Natural killer cell (primary cell): ENCODE results near the gene DOCK10. TPM values are rescaled to one million over a fixed set of nuclear protein-coding genes. Genes with fewer than 3 reads are reported as not detected.
A peak's percentile ranks its signal among the peaks of the same experiment; 100 is the strongest.

Experiments used
- ATAC-seq, 3 donors: fragments of 150-1000 bp in 2 of 3; fragments of 200-7000 bp in 1 of 3; cut with Tn5 transposase; 1 replicate in 1 of 3; 2 replicates in 2 of 3; pipeline ENCODE4 v1.10.0; 2021; ENCODE audit warnings: mild to moderate bottlenecking in 2 of 3, moderate library complexity in 2 of 3
- DNase-seq, 2 donors: peaks; one replicate each; pipeline versions ENCODE4 v3.0.0 to v3.0.0-alpha.2; 2013 to 2021; ENCODE audit warnings: mixed read lengths in 1 of 2
- H3K27ac ChIP-seq: one replicate; pipeline ENCODE4 v1.5.1; 2013; ENCODE audit warnings: mild to moderate bottlenecking, low read length
- H3K27me3 ChIP-seq: one replicate; pipeline ENCODE4 v1.6.1; 2013; ENCODE audit warnings: low read length; ENCODE audit not compliant: control insufficient read depth, insufficient read depth
- H3K36me3 ChIP-seq: one replicate; pipeline ENCODE4 v1.6.1; 2013; ENCODE audit warnings: low read length; ENCODE audit not compliant: control insufficient read depth, insufficient read depth
- H3K4me1 ChIP-seq: one replicate; pipeline ENCODE4 v1.6.1; 2013; ENCODE audit warnings: low read length; ENCODE audit not compliant: control insufficient read depth, insufficient read depth
- H3K4me3 ChIP-seq: one replicate; pipeline ENCODE4 v1.5.1; 2013; ENCODE audit warnings: low read length
- H3K9me3 ChIP-seq: one replicate; pipeline ENCODE4 v1.6.1; 2013; ENCODE audit warnings: low read length; ENCODE audit not compliant: control insufficient read depth, insufficient read depth
- H3K27ac Mint-ChIP-seq, 2 donors: one replicate each; pipeline ENCODE4 v1.8.0; 2022; ENCODE audit warnings: mild to moderate bottlenecking in 2 of 2, mixed read lengths in 2 of 2, moderate library complexity in 1 of 2
- H3K27me3 Mint-ChIP-seq, 2 donors: one replicate each; pipeline ENCODE4 v1.8.0; 2022; ENCODE audit warnings: low read depth in 2 of 2, mixed read lengths in 2 of 2
- H3K36me3 Mint-ChIP-seq: one replicate; pipeline ENCODE4 v1.8.0; 2022; ENCODE audit warnings: mixed read lengths
- H3K4me1 Mint-ChIP-seq, 2 donors: one replicate each; pipeline ENCODE4 v1.8.0; 2022; ENCODE audit warnings: mixed read lengths in 2 of 2
- H3K4me3 Mint-ChIP-seq: one replicate; pipeline ENCODE4 v1.8.0; 2022; ENCODE audit warnings: mild to moderate bottlenecking, moderate library complexity, mixed read lengths
- H3K9me3 Mint-ChIP-seq, 2 donors: one replicate each; pipeline ENCODE4 v1.8.0; 2022; ENCODE audit warnings: mixed read lengths in 2 of 2
- WGBS: methylation state at CpG from one replicate; pipeline ENCODE4 v1.1.7; 2013; ENCODE audit warnings: missing lambda C conversion rate; ENCODE audit not compliant: insufficient coverage; 5-methylcytosine and 5-hydroxymethylcytosine counted together
- intact Hi-C: fragments of 100-400 bp; cut with micrococcal nuclease; formaldehyde crosslinking; loops from one replicate; pipeline ENCODE4 v1.14.2; 2022
- total RNA-seq, 4 donors: library from RNA; stranded (reverse); fragments of 120-200 nt in 1 of 4; gene quantifications; one replicate each; pipeline versions ENCODE4 v1.2.3 to v1.2.4, GENCODE V29; 2013 to 2022
- TF ChIP-seq, protein P1 (sequence below): fragments of 200-600 bp; IDR thresholded peaks from one replicate; pipeline ENCODE4 v1.8.0; 2022; ENCODE audit warnings: antibody characterized with exemption

Gene DOCK10
- total RNA-seq, 3 donors from 2014 or later (not counting 1 experiment from before 2014, with no cell fraction given): 181 to 213 (median 182) TPM

DNA sequence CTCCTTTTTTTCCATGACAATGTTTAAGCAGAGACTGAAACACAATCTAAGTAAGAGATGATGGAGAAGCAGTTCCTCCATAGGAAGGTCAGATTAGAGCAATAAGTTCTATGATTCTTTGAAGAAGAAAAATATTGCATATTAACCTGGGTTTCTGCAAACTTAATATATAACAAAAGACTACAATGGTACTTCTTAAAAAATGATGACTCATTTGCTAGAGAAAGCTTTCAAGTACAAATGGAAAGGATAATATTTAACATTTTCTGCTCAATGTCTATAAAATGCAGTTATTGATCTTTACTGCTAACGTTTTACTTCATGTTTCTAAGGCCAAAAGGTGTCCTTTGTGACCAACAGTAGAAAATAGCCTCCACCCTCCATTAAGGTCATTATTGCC lies 158.6 kb downstream of the DOCK10 start:
- Mint-ChIP-seq H3K9me3 (no peaks in the 10 kb centered on the region), H3K36me3 (peaks cover 21% of the 10 kb centered on the region), H3K4me1 (peaks cover 36 to 38% of the 10 kb centered on the region in 2 donors), H3K27ac (peak overlapping the region; percentile 69 to 74), H3K4me3 (no peak overlapping the region), H3K27me3 (no peaks in the 10 kb centered on the region)
- Histone ChIP-seq H3K36me3 (peaks cover 91% of the 10 kb centered on the region), H3K27me3 (no peaks in the 10 kb centered on the region), H3K9me3 (no peaks in the 10 kb centered on the region), H3K4me3 (no peak overlapping the region), H3K27ac (no peak overlapping the region), H3K4me1 (no peaks in the 10 kb centered on the region)
- TF ChIP-seq, protein P1, sequence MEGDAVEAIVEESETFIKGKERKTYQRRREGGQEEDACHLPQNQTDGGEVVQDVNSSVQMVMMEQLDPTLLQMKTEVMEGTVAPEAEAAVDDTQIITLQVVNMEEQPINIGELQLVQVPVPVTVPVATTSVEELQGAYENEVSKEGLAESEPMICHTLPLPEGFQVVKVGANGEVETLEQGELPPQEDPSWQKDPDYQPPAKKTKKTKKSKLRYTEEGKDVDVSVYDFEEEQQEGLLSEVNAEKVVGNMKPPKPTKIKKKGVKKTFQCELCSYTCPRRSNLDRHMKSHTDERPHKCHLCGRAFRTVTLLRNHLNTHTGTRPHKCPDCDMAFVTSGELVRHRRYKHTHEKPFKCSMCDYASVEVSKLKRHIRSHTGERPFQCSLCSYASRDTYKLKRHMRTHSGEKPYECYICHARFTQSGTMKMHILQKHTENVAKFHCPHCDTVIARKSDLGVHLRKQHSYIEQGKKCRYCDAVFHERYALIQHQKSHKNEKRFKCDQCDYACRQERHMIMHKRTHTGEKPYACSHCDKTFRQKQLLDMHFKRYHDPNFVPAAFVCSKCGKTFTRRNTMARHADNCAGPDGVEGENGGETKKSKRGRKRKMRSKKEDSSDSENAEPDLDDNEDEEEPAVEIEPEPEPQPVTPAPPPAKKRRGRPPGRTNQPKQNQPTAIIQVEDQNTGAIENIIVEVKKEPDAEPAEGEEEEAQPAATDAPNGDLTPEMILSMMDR: no peak
- intact Hi-C loops: no loop called here
- 80% methylated on average over 1 of the region's 1 CpG for WGBS
- ATAC-seq: no peak
- no peak for DNase-seq

DNA sequence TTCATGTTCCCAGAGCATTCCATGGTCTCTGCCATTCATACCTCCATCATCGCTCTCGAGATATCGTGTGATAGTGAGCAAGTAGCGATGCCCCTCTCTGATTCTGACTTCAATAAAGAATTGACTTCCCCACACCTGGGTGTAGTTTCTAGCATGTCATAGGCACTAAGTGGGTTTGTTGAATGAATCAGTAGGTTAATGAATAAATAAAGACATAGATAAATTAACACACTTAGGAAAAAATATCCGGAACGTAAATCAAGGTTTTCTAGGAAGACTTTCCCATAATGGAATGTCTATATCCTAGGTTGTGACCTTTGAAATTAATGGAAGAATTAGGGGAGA lies 159.1 kb downstream of the DOCK10 start:
- H3K36me3 Mint-ChIP-seq: peaks cover 21% of the 10 kb centered on the region
- peaks cover 32 to 36% of the 10 kb centered on the region in 2 donors for H3K4me1 Mint-ChIP-seq
- H3K27me3 ChIP-seq: no peaks in the 10 kb centered on the region
- no peak overlapping the region for H3K4me3 Mint-ChIP-seq
- no peaks in the 10 kb centered on the region for H3K9me3 ChIP-seq
- intact Hi-C loops: no loop called here
- 98% methylated on average over 4 of the region's 6 CpGs for WGBS
- DNase-seq: no peak
- no peak overlapping the region for H3K4me3 ChIP-seq
- ATAC-seq: no peak
- H3K27ac Mint-ChIP-seq: peak overlapping the region; percentile 69 to 74
- H3K27me3 Mint-ChIP-seq: no peaks in the 10 kb centered on the region
- TF ChIP-seq, protein P1: no peak
- no peaks in the 10 kb centered on the region for H3K9me3 Mint-ChIP-seq
- no peak overlapping the region for H3K27ac ChIP-seq
- H3K4me1 ChIP-seq: no peaks in the 10 kb centered on the region
- peaks cover 93% of the 10 kb centered on the region for H3K36me3 ChIP-seq

DNA sequence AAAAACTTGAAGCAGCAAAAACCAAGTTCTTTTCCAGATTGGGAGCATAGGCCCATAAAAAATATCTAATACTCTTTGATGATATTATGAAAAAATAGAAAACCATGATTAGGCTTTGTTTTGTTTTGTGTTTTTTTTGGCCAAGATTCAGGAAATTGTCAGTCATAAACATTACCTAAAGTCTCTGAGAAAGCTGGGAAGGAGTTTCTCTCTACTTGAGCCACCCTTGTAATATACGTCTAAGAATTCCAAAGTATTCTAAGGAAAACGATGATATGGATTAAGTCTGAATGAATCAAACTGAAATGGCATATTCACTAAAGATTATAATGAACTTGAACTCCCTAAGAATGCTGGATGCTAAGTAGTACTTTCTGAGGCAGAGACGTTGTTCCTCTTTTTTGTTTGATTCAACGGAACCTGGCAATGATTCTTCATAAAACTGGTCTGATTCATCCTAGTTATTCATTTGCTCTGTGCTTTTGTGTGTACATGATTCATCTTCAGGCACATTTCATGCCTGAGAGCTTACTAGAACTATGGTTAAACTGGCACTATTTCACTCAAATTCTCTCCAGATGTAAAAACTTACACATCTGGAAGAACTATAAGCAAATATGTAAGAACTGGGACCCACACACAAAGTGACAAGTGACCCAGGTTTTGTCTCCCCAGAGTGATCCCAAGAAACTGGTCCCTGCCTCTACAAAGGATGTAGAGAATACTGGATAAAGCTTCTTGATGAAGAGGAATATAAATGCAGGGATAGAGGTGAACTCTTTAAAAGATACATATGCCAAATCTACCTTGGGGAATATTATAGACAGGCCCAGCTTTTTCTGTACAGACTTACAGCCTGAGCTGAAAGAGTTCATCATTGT lies 159.7 kb downstream of the DOCK10 start:
- no peaks in the 10 kb centered on the region for H3K4me1 ChIP-seq
- DNase-seq: no peak
- no peak overlapping the region for H3K4me3 Mint-ChIP-seq

More for the DNA sequence above, 159.7 kb downstream of the DOCK10 start:
- Mint-ChIP-seq H3K36me3 (peaks cover 21% of the 10 kb centered on the region), H3K27ac (peak overlapping the region; percentile 69 to 74), H3K27me3 (no peaks in the 10 kb centered on the region), H3K9me3 (no peaks in the 10 kb centered on the region), H3K4me1 (peaks cover 27 to 36% of the 10 kb centered on the region in 2 donors)
- intact Hi-C loops: no loop called here
- H3K4me3 ChIP-seq: no peak overlapping the region
- no peaks in the 10 kb centered on the region for H3K27me3 ChIP-seq
- TF ChIP-seq, protein P1: no peak
- H3K27ac ChIP-seq: no peak overlapping the region
- WGBS: 52% methylated on average over 2 of the region's 4 CpGs
- peaks cover 93% of the 10 kb centered on the region for H3K36me3 ChIP-seq
- no peaks in the 10 kb centered on the region for H3K9me3 ChIP-seq
- ATAC-seq: no peak
